ENCODE results near the gene CFAP74.

DNA sequence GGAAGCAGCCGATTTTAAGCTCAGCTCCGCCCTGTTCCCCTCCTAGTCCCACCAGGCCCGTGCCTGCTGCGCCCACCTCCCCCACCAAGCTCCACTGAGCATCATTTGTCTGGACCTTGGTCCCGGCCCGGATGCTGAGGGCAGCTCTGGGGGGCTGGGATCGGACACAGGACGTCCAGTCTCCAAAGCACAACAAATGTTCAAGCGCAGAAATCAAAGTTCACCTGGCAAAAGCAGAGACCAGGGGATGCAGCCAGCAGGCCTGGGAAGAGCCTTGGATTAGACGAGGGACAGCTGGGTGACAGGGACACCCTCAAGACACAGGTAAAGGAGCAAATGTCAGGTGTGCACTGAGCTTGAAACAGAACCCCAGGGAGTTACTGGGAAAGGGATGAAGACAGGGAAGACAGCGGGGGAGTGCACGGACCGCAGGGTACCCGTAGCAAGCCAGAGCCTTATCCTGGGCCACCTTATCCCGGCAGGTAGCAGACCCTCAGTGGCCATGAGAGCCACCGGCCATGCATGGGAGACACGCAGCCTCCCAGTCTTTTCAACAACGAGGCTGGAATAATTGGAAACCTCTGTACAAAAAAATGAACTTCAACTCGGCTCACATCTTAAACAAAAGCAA is 62.3 kb downstream of the CFAP74 start:
- TF ChIP-seq, protein P1, sequence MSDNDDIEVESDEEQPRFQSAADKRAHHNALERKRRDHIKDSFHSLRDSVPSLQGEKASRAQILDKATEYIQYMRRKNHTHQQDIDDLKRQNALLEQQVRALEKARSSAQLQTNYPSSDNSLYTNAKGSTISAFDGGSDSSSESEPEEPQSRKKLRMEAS (IDR thresholded peaks at IDR 0.05): no peak
- TF ChIP-seq CEBPB (IDR thresholded peaks at IDR 0.05): no peak
- no peak for TF ChIP-seq TAF1 (IDR thresholded peaks at IDR 0.05; ENCODE audit: low read depth)
- TF ChIP-seq EP300 (IDR thresholded peaks at IDR 0.05; ENCODE audit: borderline replicate concordance): no peak
- TF ChIP-seq FOXM1 (IDR thresholded peaks at IDR 0.05; ENCODE audit: borderline replicate concordance, low read depth): no peak
